B cell (primary cell): ENCODE measurements around the gene STX1A. TPM values are rescaled to one million over a fixed set of nuclear protein-coding genes. Genes with fewer than 3 reads are reported as not detected.

ENCODE experiments used
- ATAC-seq: fragments of 200-7000 bp; cut with Tn5 transposase; one replicate; pipeline ENCODE4 v1.10.0; 2021; ENCODE audit warnings: low read depth, mild to moderate bottlenecking, moderate number of reproducible peaks, moderate library complexity
- CTCF ChIA-PET: fragments of 350-600 bp; sonication (Branson Sonifier 250); formaldehyde crosslinking; loops from one replicate; lab custom pipeline; 2021; ENCODE audit warnings: antibody characterized with exemption, inconsistent platforms; lab: Charles Lee
- POLR2A ChIA-PET: fragments of 350-600 bp; sonication (Branson Sonifier 250); formaldehyde crosslinking; loops from one replicate; lab custom pipeline; 2021; ENCODE audit warnings: antibody characterized with exemption; lab: Charles Lee
- DNase-seq: peaks from one replicate; pipeline ENCODE4 v3.0.0; 2013
- H2AFZ ChIP-seq: 2 replicates; pipeline ENCODE4 v1.6.1; 2012; ENCODE audit warnings: mild to moderate bottlenecking, low read depth, low read length; ENCODE audit not compliant: insufficient read depth, poor library complexity, severe bottlenecking
- H3K27ac ChIP-seq, 2 donors: 1 replicate in 1 of 2; 2 replicates in 1 of 2; pipeline ENCODE4 v1.5.1; 2012 to 2013; ENCODE audit warnings: low read length in 2 of 2, mild to moderate bottlenecking in 2 of 2, moderate library complexity in 1 of 2
- H3K27me3 ChIP-seq, 4 experiments: fragments of 200-600 bp in 1 of 4; sonication (generic) in 1 of 4; replicated peaks in 1 of 4; 1 replicate in 2 of 4; 2 replicates in 2 of 4; pipeline versions ENCODE4 v1.6.1 to v1.7.0; 2013 to 2016; ENCODE audit warnings: low read length in 3 of 4, mild to moderate bottlenecking in 2 of 4, mixed read lengths in 1 of 4, moderate library complexity in 1 of 4; ENCODE audit not compliant: insufficient read depth in 4 of 4, control insufficient read depth in 3 of 4; ENCODE audit errors: control extremely low read depth in 1 of 4
- H3K36me3 ChIP-seq, 2 experiments: replicated peaks in 1 of 2; 1 replicate in 1 of 2; 2 replicates in 1 of 2; pipeline versions ENCODE4 v1.6.1 to v1.7.1; 2013; ENCODE audit warnings: low read length in 1 of 2; ENCODE audit not compliant: insufficient read depth in 2 of 2, control insufficient read depth in 1 of 2; ENCODE audit errors: control extremely low read depth in 1 of 2, extremely low read depth in 1 of 2
- H3K4me1 ChIP-seq, 2 donors: fragments of 200-600 bp in 1 of 2; sonication (generic) in 1 of 2; 1 replicate in 1 of 2; 2 replicates in 1 of 2; pipeline versions ENCODE4 v1.5.1 to v1.6.1; 2013 to 2017; ENCODE audit warnings: low read length in 2 of 2; ENCODE audit not compliant: control insufficient read depth in 2 of 2, insufficient read depth in 2 of 2
- H3K4me2 ChIP-seq: replicated peaks from 2 replicates; pipeline ENCODE3; 2012; ENCODE audit warnings: mild to moderate bottlenecking, low read depth, low read length; ENCODE audit not compliant: poor library complexity, severe bottlenecking
- H3K4me3 ChIP-seq, 5 experiments: fragments of 200-600 bp in 1 of 5; sonication (generic) in 1 of 5; 1 replicate in 3 of 5; 2 replicates in 2 of 5; pipeline versions ENCODE4 v1.5.1 to v1.7.0; 2011 to 2016; ENCODE audit warnings: low read length in 4 of 5, mild to moderate bottlenecking in 4 of 5, low read depth in 2 of 5, control low read depth in 1 of 5, moderate library complexity in 1 of 5; ENCODE audit not compliant: insufficient read depth in 1 of 5; ENCODE audit errors: control extremely low read depth in 1 of 5, extremely low read depth in 1 of 5
- H3K79me2 ChIP-seq: fragments of 200-600 bp; sonication (generic); one replicate; pipeline ENCODE4 v1.6.0; 2016; ENCODE audit warnings: low read length; ENCODE audit not compliant: control insufficient read depth, insufficient read depth
- H3K9ac ChIP-seq: fragments of 200-600 bp; sonication (generic); 2 replicates; pipeline ENCODE4 v1.6.1; 2017; ENCODE audit warnings: mild to moderate bottlenecking, low read length, moderate library complexity
- H3K9me3 ChIP-seq, 3 donors: one replicate each; pipeline versions ENCODE4 v1.6.1 to v1.7.1; 2013; ENCODE audit warnings: low read length in 2 of 3; ENCODE audit not compliant: control insufficient read depth in 2 of 3, insufficient read depth in 1 of 3; ENCODE audit errors: control extremely low read depth in 1 of 3
- H4K20me1 ChIP-seq: 2 replicates; pipeline ENCODE4 v1.6.0; 2012; ENCODE audit warnings: mild to moderate bottlenecking, low read length; ENCODE audit not compliant: insufficient read depth, control insufficient read depth, poor library complexity, severe bottlenecking
- H3K27ac Mint-ChIP-seq: one replicate; pipeline ENCODE4 v1.8.0; 2021; ENCODE audit warnings: mixed read lengths
- H3K27me3 Mint-ChIP-seq: one replicate; pipeline ENCODE4 v1.8.0; 2021; ENCODE audit warnings: mixed read lengths
- H3K4me1 Mint-ChIP-seq: one replicate; pipeline ENCODE4 v1.8.0; 2021; ENCODE audit warnings: mixed read lengths
- H3K4me3 Mint-ChIP-seq: one replicate; pipeline ENCODE4 v1.8.0; 2021; ENCODE audit warnings: mixed read lengths
- H3K9me3 Mint-ChIP-seq: one replicate; pipeline ENCODE4 v1.8.0; 2022; ENCODE audit warnings: mixed read lengths; ENCODE audit not compliant: insufficient read depth
- EZH2 ChIP-seq: IDR thresholded peaks from 2 replicates; pipeline ENCODE4 v1.6.1; 2012; ENCODE audit warnings: borderline replicate concordance, low read depth, mild to moderate bottlenecking, moderate library complexity, low read length; ENCODE audit not compliant: insufficient read depth, poor library complexity, severe bottlenecking
- WGBS: methylation state at CpG from one replicate; pipeline ENCODE4 v1.1.5; 2013; ENCODE audit warnings: missing lambda C conversion rate; ENCODE audit not compliant: insufficient coverage; 5-methylcytosine and 5-hydroxymethylcytosine counted together
- intact Hi-C: fragments of 100-400 bp; cut with micrococcal nuclease; formaldehyde crosslinking; loops from one replicate; pipeline ENCODE4 v1.10.0; 2022
- polyA plus RNA-seq: library from polyadenylated mRNA; depleted of rRNA; stranded (reverse); fragments of >200 nt; gene quantifications from 2 replicates; pipeline ENCODE4 v1.2.3, GENCODE V29; 2012
- small RNA-seq: library from RNA; depleted of rRNA; stranded (forward); fragments of <200 nt; gene quantifications from one replicate; pipeline ENCODE3, GENCODE V24; 2012; ENCODE audit warnings: low replicate concordance, low read depth; ENCODE audit not compliant: insufficient read length
- total RNA-seq, 2 donors: library from RNA; stranded (reverse); fragments of 120-200 nt in 1 of 2; gene quantifications; 1 replicate in 1 of 2; 2 replicates in 1 of 2; pipeline versions ENCODE4 v1.2.3 to v1.2.4, GENCODE V29; 2013 to 2022
- TF ChIP-seq, protein P1 (sequence below): fragments of 200-600 bp; IDR thresholded peaks from one replicate; pipeline ENCODE4 v1.8.0; 2022; ENCODE audit warnings: antibody characterized with exemption, mild to moderate bottlenecking

STX1A gene
- total and polyA plus RNA-seq, 2 donors (not counting 1 experiment from before 2014, with no cell fraction given), result 3.1 to 9.6 TPM

DNA sequence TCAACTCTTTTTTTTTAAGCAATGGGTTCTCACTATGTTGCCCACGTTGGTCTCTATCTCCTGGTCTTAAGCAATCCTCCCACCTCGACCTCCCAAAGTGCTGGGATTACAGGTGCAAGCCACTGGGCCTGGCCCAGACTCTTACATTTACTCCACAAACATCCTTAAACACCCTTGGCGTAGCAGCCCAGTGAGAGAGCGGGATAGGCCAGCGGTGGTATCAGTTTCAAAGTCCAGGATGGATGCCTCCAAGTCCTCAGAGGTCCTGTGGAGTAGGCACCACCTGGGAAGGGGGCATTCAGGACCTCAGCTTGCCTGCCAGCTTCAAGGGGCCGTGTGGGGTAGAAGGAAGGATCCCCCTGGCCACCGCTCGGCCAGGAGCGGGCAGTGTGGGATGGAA, 69.9 kb downstream of the STX1A start:
- Histone ChIP-seq H3K4me1 (peaks cover 11 to 12% of the 10 kb centered on the region in 2 donors), H3K4me2 (no peak overlapping the region), H3K9ac (no peak overlapping the region), H4K20me1 (no peaks in the 10 kb centered on the region), H2AFZ (no peak overlapping the region), H3K79me2 (no peaks in the 10 kb centered on the region), H3K9me3 (peaks cover 0 to 4% (median 0%) of the 10 kb centered on the region in 3 donors), H3K4me3 (no peak overlapping the region), H3K27me3 (peaks cover 0 to 74% (median 31%) of the 10 kb centered on the region in 4 experiments), H3K36me3 (no peaks in the 10 kb centered on the region), H3K27ac (no peak overlapping the region)
- WGBS, result 52% methylated on average over 5 of the region's 9 CpGs
- peak overlapping the region; percentile 9 for H3K4me3 Mint-ChIP-seq
- H3K9me3 Mint-ChIP-seq, result no peaks in the 10 kb centered on the region
- TF ChIP-seq, protein P1, sequence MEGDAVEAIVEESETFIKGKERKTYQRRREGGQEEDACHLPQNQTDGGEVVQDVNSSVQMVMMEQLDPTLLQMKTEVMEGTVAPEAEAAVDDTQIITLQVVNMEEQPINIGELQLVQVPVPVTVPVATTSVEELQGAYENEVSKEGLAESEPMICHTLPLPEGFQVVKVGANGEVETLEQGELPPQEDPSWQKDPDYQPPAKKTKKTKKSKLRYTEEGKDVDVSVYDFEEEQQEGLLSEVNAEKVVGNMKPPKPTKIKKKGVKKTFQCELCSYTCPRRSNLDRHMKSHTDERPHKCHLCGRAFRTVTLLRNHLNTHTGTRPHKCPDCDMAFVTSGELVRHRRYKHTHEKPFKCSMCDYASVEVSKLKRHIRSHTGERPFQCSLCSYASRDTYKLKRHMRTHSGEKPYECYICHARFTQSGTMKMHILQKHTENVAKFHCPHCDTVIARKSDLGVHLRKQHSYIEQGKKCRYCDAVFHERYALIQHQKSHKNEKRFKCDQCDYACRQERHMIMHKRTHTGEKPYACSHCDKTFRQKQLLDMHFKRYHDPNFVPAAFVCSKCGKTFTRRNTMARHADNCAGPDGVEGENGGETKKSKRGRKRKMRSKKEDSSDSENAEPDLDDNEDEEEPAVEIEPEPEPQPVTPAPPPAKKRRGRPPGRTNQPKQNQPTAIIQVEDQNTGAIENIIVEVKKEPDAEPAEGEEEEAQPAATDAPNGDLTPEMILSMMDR, result no peak
- TF ChIP-seq EZH2, result no peak
- DNase-seq (no peak), ATAC-seq (no peak)
- intact Hi-C loops, result no loop called here
- peaks cover 5% of the 10 kb centered on the region for H3K4me1 Mint-ChIP-seq
- H3K27me3 Mint-ChIP-seq, result peaks cover 64% of the 10 kb centered on the region
- no peak overlapping the region for H3K27ac Mint-ChIP-seq
- CTCF ChIA-PET, result no interaction called here
- POLR2A ChIA-PET, result no interaction called here

Small RNA genes lying within 50 kb of the gene (small RNA-seq; reads per million reads assigned to genes)
- gene MIR4284 (not detected), gene RN7SL265P (not detected)

Other genes starting within 250 kb of the STX1A start
- 67.0 and 68.1 TPM in 2 replicates for gene BAZ1B, start 197.4 kb downstream of the STX1A start, total RNA-seq
- gene BAZ1B, start 197.4 kb downstream of the STX1A start, polyA plus RNA-seq, result 17.2 and 25.4 TPM in 2 replicates
- gene BCL7B, start 162.0 kb downstream of the STX1A start, total RNA-seq, result 61.9 and 64.5 TPM in 2 replicates
- 69.8 and 121 TPM in 2 replicates for gene BCL7B, start 162.0 kb downstream of the STX1A start, polyA plus RNA-seq
- 34.6 and 34.7 TPM in 2 replicates for gene TBL2, start 141.1 kb downstream of the STX1A start, total RNA-seq
- 10.9 and 15.1 TPM in 2 replicates for gene TBL2, start 141.1 kb downstream of the STX1A start, polyA plus RNA-seq
- gene MLXIPL, start 95.1 kb downstream of the STX1A start, total RNA-seq, result not detected in 2 replicates
- gene MLXIPL, start 95.1 kb downstream of the STX1A start, polyA plus RNA-seq, result not detected in 2 replicates
- 0.71 and 0.78 TPM in 2 replicates for gene VPS37D, start 51.8 kb downstream of the STX1A start, total RNA-seq
- 0.10 and 0.43 TPM in 2 replicates for gene VPS37D, start 51.8 kb downstream of the STX1A start, polyA plus RNA-seq
- 15.5 and 17.5 TPM in 2 replicates for gene DNAJC30, start 36.2 kb downstream of the STX1A start, total RNA-seq
- 5.7 and 6.6 TPM in 2 replicates for gene DNAJC30, start 36.2 kb downstream of the STX1A start, polyA plus RNA-seq
- gene BUD23, start 36.1 kb downstream of the STX1A start, total RNA-seq, result 55.9 and 63.9 TPM in 2 replicates
- gene BUD23, start 36.1 kb downstream of the STX1A start, polyA plus RNA-seq, result 62.4 and 84.7 TPM in 2 replicates
- gene ABHD11, start 19.1 kb upstream of the STX1A start, total RNA-seq, result 23.2 and 27.7 TPM in 2 replicates
- 19.8 and 26.2 TPM in 2 replicates for gene ABHD11, start 19.1 kb upstream of the STX1A start, polyA plus RNA-seq
- gene CLDN3, start 50.6 kb upstream of the STX1A start, total RNA-seq, result not detected in 2 replicates
- not detected in 2 replicates for gene CLDN3, start 50.6 kb upstream of the STX1A start, polyA plus RNA-seq
- not detected in 2 replicates for gene CLDN4, start 111.3 kb upstream of the STX1A start, total RNA-seq
- 0.09 TPM in 2 replicates for gene CLDN4, start 111.3 kb upstream of the STX1A start, polyA plus RNA-seq
- 1.5 and 1.9 TPM in 2 replicates for gene METTL27, start 122.8 kb upstream of the STX1A start, total RNA-seq
- gene METTL27, start 122.8 kb upstream of the STX1A start, polyA plus RNA-seq, result 0.37 and 0.99 TPM in 2 replicates
- gene TMEM270, start 141.5 kb upstream of the STX1A start, total RNA-seq, result not detected in 2 replicates
- gene TMEM270, start 141.5 kb upstream of the STX1A start, polyA plus RNA-seq, result not detected in 2 replicates